Measurements from ENCODE around the gene PSMD10.

GRCh38 chrX:108122748-108123147 is 31.4 kb upstream of the PSMD10 start:
- TF ChIP-seq CTCF (IDR thresholded peaks at IDR 0.05; ENCODE audit: insufficient read depth, low read length), result no peak
- no peak for TF ChIP-seq POLR2AphosphoS5 (IDR thresholded peaks at IDR 0.05; ENCODE audit: low read depth)
- no peak for TF ChIP-seq REST (IDR thresholded peaks at IDR 0.05; ENCODE audit: insufficient replicate concordance, low read depth)
- TF ChIP-seq GABPA (IDR thresholded peaks at IDR 0.05; ENCODE audit: low read depth), result no peak
